ENCODE data around the gene DROSHA.

- TF ChIP-seq CTCF (optimal IDR thresholded peaks at IDR 0.05 in 1 of 3, IDR thresholded peaks at IDR 0.05 in 1 of 3, conservative IDR thresholded peaks at IDR 0.05 in 1 of 3; ENCODE audit: extremely low read depth in 1 of 3, insufficient read depth in 2 of 3, low read length in 3 of 3) (no peak), EZH2 (IDR thresholded peaks at IDR 0.05; ENCODE audit: low read length) (no peak)
Measured at GRCh38 chr5:31531888-31532547, at the start of gene DROSHA, which contains the start of gene C5orf22.

Data from keratinocyte (primary cell).